HepG2 (cell line): ENCODE measurements around the gene PDCD2. TPM values are rescaled to one million over a fixed set of nuclear protein-coding genes. Genes with fewer than 3 reads are reported as not detected.
A peak's percentile ranks its signal among the peaks of the same experiment; 100 is the strongest.

ENCODE experiments used
- BCL6 ChIP-seq: IDR thresholded peaks from 2 replicates; pipeline ENCODE4 v1.6.1; 2016; ENCODE audit warnings: missing genetic modification reagents, missing compliant biosample characterization
- DR1 ChIP-seq: sonication (generic); formaldehyde crosslinking; IDR thresholded peaks from 2 replicates; pipeline ENCODE4 v1.8.0; 2021; ENCODE audit warnings: mild to moderate bottlenecking, missing genetic modification reagents, inconsistent platforms
- HOXA3 ChIP-seq: sonication (generic); formaldehyde crosslinking; IDR thresholded peaks from 2 replicates; pipeline ENCODE4 v1.5.0; 2020; ENCODE audit warnings: missing genetic modification reagents
- JARID2 ChIP-seq: sonication (generic); formaldehyde crosslinking; IDR thresholded peaks from 2 replicates; pipeline ENCODE4 v1.8.1; 2023; ENCODE audit warnings: missing genetic modification reagents, inconsistent platforms; ENCODE audit not compliant: insufficient replicate concordance
- MZF1 ChIP-seq: sonication (generic); formaldehyde crosslinking; IDR thresholded peaks from 2 replicates; pipeline ENCODE4 v1.8.1; 2023; ENCODE audit warnings: mild to moderate bottlenecking, missing genetic modification reagents, borderline replicate concordance
- PHB2 ChIP-seq: fragments of 450-650 bp; IDR thresholded peaks from 2 replicates; pipeline ENCODE4 v1.6.1; 2018; ENCODE audit not compliant: partially characterized antibody
- POGZ ChIP-seq: sonication (generic); formaldehyde crosslinking; IDR thresholded peaks from 2 replicates; pipeline ENCODE4 v1.4.0; 2020; ENCODE audit warnings: mild to moderate bottlenecking, missing genetic modification reagents
- RNF2 ChIP-seq: fragments of 450-650 bp; conservative IDR thresholded peaks from 2 replicates; pipeline ENCODE4 v1.6.1; 2016; ENCODE audit warnings: low read depth
- SRSF9 ChIP-seq: fragments of 200-400 bp; formaldehyde crosslinking; IDR thresholded peaks from 2 replicates; pipeline ENCODE4 v1.6.1; 2018; ENCODE audit warnings: borderline replicate concordance, mild to moderate bottlenecking, low read depth, low read length; ENCODE audit not compliant: insufficient read depth, poor library complexity, severe bottlenecking
- U2AF1 ChIP-seq: fragments of 200-400 bp; formaldehyde crosslinking; optimal IDR thresholded peaks from 2 replicates; pipeline ENCODE3; 2017; ENCODE audit warnings: mild to moderate bottlenecking, low read depth, low read length
- ZFP90 ChIP-seq: sonication (generic); formaldehyde crosslinking; IDR thresholded peaks from 2 replicates; pipeline ENCODE4 v1.8.0; 2022; ENCODE audit warnings: missing genetic modification reagents, mild to moderate bottlenecking, inconsistent platforms, borderline replicate concordance
- ZNF674 ChIP-seq: sonication (generic); formaldehyde crosslinking; IDR thresholded peaks from 2 replicates; pipeline ENCODE4 v1.5.0; 2020; ENCODE audit warnings: low read depth, mild to moderate bottlenecking, missing genetic modification reagents
- ZNF780A ChIP-seq: sonication (generic); formaldehyde crosslinking; IDR thresholded peaks from 2 replicates; pipeline ENCODE4 v1.8.0; 2022; ENCODE audit warnings: mild to moderate bottlenecking, missing genetic modification reagents, moderate library complexity
- ZNF850 ChIP-seq: sonication (generic); formaldehyde crosslinking; conservative IDR thresholded peaks from 2 replicates; pipeline ENCODE4 v1.9.0; 2021; ENCODE audit warnings: mild to moderate bottlenecking, missing genetic modification reagents
- ZSCAN9 ChIP-seq: IDR thresholded peaks from 2 replicates; pipeline ENCODE4 v1.6.1; 2016; ENCODE audit warnings: borderline replicate concordance
- polyA plus RNA-seq, 8 experiments: library from polyadenylated mRNA; depleted of rRNA in 3 of 8; stranded (reverse) in 7 of 8; unstranded in 1 of 8; fragments of >200 nt; fragmentation: Illumina TruSeq in 4 of 8; extraction: Trizol in 4 of 8; gene quantifications; 2 replicates each; pipeline versions ENCODE4 v1.2.1 to v1.2.3, GENCODE V29; 2011 to 2016; ENCODE audit warnings: low read depth in 4 of 8, missing spikeins in 1 of 8, mixed read lengths in 1 of 8; ENCODE audit not compliant: insufficient read depth in 1 of 8
- total RNA-seq, 5 experiments: library from RNA; depleted of rRNA; stranded (reverse); fragments of >200 nt; fragmentation: Illumina TruSeq; extraction: Trizol; gene quantifications; 2 replicates each; pipeline ENCODE4 v1.2.3, GENCODE V29; 2016; ENCODE audit warnings: low read depth in 1 of 5
- TF ChIP-seq, protein P1 (sequence below): sonication (generic); formaldehyde crosslinking; IDR thresholded peaks from 2 replicates; pipeline ENCODE4 v1.9.0; 2021; ENCODE audit warnings: missing genetic modification reagents, mild to moderate bottlenecking, borderline replicate concordance
- TF ChIP-seq, protein P2 (sequence below), 2 experiments: IDR thresholded peaks; 2 replicates each; pipeline ENCODE4 v1.6.1; 2011 to 2012; ENCODE audit warnings: low read length in 2 of 2, borderline replicate concordance in 1 of 2, low read depth in 1 of 2, mild to moderate bottlenecking in 1 of 2, moderate library complexity in 1 of 2
- TF ChIP-seq, protein P3 (sequence below): sonication (generic); formaldehyde crosslinking; IDR thresholded peaks from 2 replicates; pipeline ENCODE4 v1.4.0; 2020; ENCODE audit warnings: missing genetic modification reagents
- TF ChIP-seq, protein P4 (sequence below): IDR thresholded peaks from 2 replicates; pipeline ENCODE4 v1.6.1; 2018; ENCODE audit warnings: missing genetic modification reagents

PDCD2 gene
- total and polyA plus RNA-seq, 2 of the 13 experiments (the other 11 are each of a cell fraction or from before 2014, with no cell fraction given) = 83.6 to 133 TPM

DNA sequence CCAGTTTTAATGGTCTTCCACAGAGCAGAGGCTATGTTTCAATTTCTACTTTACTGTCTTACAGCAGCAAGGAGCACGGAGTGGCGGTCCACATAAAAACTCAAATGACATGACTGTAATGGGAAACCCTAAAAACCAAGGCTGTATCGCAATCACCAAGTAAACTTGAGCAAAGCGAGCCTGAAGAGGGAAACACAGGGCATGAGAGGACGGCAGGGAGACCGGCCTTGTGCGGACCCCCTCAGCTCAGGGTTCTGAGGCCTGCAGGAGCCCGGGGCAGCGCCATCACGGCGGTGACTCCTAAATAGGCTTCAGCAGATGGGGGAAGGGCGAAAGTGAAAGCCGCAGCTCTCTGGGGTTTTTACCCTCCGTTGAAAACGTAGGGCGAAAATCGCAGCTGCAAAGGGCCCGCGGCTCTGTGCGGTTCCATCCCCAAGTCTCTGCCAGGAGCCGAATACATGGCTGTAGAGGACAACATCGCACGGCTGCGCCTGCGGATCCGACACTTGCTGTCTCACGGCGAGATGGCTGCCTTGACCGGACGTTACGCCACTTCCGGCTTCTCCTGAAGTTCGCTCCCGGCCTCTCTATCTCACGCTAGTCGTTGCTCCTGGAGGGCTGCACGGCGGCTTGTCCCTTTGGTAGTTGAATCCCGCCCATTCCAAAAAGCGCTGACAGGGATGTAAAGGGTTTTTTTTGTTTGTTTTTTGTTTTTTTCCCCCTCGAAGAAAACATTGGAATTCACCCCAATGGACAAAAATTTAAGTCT, 31.5 kb downstream of the PDCD2 start, which contains the start of gene PSMB1 (continued):
- TF ChIP-seq DR1 (CRISPR knock-in tag) = peak; percentile 91
- TF ChIP-seq ZNF674 (CRISPR knock-in tag) = no peak
- peak; percentile 52; the same call in 1 of the 2 replicates for TF ChIP-seq ZFP90 (CRISPR knock-in tag)
- TF ChIP-seq ZNF850 (CRISPR knock-in tag) = no peak
- 0 out of 2 replicates have a peak, but pooled peaks have one; percentile 48 for TF ChIP-seq RNF2
- no peak for TF ChIP-seq BCL6 (CRISPR knock-in tag)
- no peak for TF ChIP-seq SRSF9
- TF ChIP-seq, protein P1, sequence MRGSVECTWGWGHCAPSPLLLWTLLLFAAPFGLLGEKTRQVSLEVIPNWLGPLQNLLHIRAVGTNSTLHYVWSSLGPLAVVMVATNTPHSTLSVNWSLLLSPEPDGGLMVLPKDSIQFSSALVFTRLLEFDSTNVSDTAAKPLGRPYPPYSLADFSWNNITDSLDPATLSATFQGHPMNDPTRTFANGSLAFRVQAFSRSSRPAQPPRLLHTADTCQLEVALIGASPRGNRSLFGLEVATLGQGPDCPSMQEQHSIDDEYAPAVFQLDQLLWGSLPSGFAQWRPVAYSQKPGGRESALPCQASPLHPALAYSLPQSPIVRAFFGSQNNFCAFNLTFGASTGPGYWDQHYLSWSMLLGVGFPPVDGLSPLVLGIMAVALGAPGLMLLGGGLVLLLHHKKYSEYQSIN (CRISPR knock-in tag) = no peak; the same call in 1 of the 2 replicates
- TF ChIP-seq, protein P2, sequence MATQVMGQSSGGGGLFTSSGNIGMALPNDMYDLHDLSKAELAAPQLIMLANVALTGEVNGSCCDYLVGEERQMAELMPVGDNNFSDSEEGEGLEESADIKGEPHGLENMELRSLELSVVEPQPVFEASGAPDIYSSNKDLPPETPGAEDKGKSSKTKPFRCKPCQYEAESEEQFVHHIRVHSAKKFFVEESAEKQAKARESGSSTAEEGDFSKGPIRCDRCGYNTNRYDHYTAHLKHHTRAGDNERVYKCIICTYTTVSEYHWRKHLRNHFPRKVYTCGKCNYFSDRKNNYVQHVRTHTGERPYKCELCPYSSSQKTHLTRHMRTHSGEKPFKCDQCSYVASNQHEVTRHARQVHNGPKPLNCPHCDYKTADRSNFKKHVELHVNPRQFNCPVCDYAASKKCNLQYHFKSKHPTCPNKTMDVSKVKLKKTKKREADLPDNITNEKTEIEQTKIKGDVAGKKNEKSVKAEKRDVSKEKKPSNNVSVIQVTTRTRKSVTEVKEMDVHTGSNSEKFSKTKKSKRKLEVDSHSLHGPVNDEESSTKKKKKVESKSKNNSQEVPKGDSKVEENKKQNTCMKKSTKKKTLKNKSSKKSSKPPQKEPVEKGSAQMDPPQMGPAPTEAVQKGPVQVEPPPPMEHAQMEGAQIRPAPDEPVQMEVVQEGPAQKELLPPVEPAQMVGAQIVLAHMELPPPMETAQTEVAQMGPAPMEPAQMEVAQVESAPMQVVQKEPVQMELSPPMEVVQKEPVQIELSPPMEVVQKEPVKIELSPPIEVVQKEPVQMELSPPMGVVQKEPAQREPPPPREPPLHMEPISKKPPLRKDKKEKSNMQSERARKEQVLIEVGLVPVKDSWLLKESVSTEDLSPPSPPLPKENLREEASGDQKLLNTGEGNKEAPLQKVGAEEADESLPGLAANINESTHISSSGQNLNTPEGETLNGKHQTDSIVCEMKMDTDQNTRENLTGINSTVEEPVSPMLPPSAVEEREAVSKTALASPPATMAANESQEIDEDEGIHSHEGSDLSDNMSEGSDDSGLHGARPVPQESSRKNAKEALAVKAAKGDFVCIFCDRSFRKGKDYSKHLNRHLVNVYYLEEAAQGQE (IDR thresholded peaks at IDR 0.05; ENCODE audit: borderline replicate concordance in 1 of 2, low read depth in 1 of 2, low read length in 2 of 2) = peak in 1 of 2 experiments; percentile 76; a peak in 1 of 4 replicates
- no peak for TF ChIP-seq JARID2 (CRISPR knock-in tag)
- no peak for TF ChIP-seq PHB2
- peak; percentile 99 for TF ChIP-seq HOXA3 (CRISPR knock-in tag)
- 0 out of 2 replicates have a peak, but pooled peaks have one; percentile 85 for TF ChIP-seq ZSCAN9 (CRISPR knock-in tag)
- no peak for TF ChIP-seq ZNF780A (CRISPR knock-in tag)
- TF ChIP-seq, protein P3, sequence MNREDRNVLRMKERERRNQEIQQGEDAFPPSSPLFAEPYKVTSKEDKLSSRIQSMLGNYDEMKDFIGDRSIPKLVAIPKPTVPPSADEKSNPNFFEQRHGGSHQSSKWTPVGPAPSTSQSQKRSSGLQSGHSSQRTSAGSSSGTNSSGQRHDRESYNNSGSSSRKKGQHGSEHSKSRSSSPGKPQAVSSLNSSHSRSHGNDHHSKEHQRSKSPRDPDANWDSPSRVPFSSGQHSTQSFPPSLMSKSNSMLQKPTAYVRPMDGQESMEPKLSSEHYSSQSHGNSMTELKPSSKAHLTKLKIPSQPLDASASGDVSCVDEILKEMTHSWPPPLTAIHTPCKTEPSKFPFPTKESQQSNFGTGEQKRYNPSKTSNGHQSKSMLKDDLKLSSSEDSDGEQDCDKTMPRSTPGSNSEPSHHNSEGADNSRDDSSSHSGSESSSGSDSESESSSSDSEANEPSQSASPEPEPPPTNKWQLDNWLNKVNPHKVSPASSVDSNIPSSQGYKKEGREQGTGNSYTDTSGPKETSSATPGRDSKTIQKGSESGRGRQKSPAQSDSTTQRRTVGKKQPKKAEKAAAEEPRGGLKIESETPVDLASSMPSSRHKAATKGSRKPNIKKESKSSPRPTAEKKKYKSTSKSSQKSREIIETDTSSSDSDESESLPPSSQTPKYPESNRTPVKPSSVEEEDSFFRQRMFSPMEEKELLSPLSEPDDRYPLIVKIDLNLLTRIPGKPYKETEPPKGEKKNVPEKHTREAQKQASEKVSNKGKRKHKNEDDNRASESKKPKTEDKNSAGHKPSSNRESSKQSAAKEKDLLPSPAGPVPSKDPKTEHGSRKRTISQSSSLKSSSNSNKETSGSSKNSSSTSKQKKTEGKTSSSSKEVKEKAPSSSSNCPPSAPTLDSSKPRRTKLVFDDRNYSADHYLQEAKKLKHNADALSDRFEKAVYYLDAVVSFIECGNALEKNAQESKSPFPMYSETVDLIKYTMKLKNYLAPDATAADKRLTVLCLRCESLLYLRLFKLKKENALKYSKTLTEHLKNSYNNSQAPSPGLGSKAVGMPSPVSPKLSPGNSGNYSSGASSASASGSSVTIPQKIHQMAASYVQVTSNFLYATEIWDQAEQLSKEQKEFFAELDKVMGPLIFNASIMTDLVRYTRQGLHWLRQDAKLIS (CRISPR knock-in tag) = no peak
- peak; percentile 81 for TF ChIP-seq U2AF1
- TF ChIP-seq, protein P4, sequence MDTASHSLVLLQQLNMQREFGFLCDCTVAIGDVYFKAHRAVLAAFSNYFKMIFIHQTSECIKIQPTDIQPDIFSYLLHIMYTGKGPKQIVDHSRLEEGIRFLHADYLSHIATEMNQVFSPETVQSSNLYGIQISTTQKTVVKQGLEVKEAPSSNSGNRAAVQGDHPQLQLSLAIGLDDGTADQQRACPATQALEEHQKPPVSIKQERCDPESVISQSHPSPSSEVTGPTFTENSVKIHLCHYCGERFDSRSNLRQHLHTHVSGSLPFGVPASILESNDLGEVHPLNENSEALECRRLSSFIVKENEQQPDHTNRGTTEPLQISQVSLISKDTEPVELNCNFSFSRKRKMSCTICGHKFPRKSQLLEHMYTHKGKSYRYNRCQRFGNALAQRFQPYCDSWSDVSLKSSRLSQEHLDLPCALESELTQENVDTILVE = no peak
- peak; percentile 95 for TF ChIP-seq POGZ (CRISPR knock-in tag)
- TF ChIP-seq MZF1 (CRISPR knock-in tag) = no peak
